Stimulated activated CD4-positive, alpha-beta T cell treated with anti-CD3 and anti-CD28 coated beads, TNF-alpha, amount 100 ng/mL, for 24 hours (primary cell): ENCODE results near the gene NUDT15.
"Not testable (repeated sequence)": the region's sequence is repeated elsewhere in the genome, so short reads cannot be mapped to it uniquely, and the experiment has no call there.

Experiments used
- DNase-seq, 3 experiments: peaks; one replicate each; pipeline ENCODE4 v3.0.0-alpha.2; 2020; ENCODE audit warnings: low read depth in 3 of 3

Gene NUDT15

DNA sequence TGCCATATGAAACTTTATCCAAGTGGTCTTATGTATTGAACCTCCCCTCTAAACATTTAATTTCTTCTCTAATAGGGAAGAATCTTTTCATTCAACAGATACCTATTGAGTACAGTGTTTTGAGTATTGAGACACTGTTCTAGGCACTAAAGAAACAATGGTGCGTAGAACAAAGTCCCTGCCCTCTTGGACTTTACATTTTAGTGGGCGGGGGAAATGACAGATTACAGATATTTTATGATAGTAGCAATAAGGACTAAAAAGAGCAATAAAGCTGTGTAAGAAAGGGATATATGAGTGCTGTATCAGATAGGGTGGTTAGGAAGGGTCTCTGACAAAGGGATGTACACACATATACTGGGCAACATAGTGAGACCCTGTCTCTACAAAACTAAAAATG lies 5.4 kb downstream of the NUDT15 start:
- no peak for DNase-seq

DNA sequence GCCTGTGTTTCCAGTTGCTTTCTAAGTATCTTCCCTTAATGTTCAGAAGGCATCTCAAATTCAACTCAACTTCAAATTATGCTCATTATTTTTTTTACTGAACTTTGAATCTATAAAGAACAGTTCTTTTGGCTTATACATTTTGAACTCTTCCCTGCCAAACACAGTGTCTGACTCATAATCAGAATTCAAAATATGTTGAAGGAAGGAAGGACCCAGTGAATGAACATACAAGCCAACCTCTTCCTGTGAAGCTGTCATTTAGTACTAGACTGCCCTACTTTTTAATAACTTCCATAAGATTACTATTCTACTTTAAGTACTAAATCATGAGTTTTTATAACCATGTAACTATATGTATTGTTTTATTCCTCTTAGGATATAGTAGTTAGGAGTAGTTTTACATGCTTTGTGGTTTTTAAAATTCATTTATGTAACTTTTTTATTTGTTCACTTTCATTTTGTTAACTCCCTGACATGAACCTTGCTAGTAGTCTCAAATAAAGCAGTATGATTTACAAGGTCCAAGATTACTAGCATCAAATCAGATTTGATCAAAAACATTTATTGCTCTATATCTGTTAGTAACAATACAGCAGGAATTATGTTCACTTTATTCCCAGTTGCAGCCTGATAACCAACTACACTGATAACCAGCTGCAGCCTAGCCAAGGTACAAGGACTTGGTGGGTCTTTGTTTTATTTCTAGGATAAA lies 6.4 kb downstream of the NUDT15 start:
- DNase-seq, result no peak

DNA sequence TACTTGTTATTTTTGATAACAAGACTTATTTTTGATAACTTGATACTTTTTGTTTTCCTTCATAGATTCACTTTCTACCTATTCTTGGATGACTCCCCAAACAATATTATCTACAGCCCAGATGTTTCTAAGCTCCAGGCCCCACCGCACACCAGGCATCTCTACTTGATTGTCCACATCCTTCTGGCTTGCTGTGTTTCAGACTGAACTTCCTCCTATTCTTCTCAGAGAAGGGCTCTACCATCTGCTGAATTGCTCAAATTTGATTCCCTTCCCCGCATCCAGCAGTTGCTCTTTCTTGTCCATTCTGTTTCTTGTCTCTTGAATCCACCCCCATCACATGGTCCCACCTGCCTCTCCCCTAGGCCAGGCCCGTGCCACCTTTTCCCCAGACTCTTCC lies 13.0 kb downstream of the NUDT15 start:
- DNase-seq, result no peak

DNA sequence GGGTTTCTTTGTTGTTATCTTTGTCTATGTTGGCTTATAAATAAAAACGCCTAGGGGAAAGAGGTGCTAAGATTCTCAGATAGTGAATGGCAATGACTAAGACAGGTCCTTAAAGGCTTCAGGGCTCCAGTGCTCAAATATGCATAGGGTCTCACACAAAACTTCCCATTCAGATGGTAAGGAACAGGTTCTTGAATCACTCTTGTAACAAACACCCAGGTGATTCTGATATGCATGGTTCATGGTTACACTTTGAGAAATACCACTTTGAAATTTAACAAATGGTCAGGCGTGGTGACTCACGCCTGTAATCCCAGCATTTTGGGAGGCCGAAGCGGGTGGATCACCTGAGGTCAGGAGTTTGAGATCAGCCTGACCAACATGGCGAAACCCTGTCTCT lies 17.1 kb downstream of the NUDT15 start:
- DNase-seq, result no peak

DNA sequence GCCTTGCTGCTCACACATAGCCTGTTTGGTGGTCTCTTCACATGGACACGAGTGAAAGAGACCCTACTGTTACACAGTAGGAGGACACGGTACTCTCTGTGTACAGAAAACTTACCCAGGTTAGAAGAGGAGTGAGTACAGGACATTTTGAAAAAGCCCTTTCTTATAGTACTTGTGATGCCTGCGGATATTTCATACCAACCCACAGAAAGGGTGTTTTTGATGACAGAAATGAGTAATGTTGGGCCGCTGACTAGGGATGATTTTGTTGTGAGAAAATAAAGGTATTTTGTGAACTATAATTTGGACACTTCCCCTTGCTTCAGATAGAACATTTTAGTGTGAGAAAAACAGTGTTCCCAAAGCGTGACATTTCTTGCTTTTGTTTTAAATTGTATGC lies 18.2 kb downstream of the NUDT15 start:
- no peak for DNase-seq

DNA sequence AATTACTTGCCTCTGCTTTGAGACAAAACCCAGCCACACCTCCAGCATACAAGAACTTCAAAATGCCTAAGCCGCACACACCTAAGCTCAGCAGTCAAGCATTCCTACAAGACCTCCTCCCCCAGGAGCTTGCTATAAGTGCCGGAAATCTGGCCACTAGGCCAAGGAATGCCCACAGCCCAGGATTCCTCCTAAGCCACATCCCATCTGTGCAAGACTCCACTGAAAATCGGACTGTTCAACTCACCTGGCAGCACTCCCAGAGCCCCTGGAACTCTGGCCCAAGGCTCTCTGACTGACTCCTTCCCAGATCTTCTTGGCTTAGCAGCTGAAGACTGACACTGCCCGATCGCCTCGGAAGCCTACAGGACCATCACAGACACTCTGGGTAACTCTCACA lies 21.0 kb downstream of the NUDT15 start:
- not testable (repeated sequence) for DNase-seq

DNA sequence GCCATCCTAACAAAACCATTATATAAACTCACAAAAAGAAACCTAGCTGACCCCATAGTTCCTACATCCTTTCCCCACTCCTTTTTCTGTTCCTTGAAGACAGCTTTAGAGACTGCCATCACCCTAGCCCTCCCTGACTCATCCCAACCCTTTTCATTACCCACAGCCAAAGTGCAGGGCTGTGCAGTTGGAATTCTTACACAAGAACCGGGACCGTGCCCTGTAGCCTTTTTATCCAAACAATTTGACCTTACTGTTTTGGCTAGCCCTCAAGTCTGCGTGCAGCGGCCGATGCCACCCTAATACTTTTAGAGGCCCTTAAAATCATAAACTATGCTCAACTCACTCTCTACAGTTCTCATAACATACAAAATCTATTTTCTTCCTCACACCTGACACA lies 22.4 kb downstream of the NUDT15 start:
- DNase-seq, result not testable (repeated sequence)

DNA sequence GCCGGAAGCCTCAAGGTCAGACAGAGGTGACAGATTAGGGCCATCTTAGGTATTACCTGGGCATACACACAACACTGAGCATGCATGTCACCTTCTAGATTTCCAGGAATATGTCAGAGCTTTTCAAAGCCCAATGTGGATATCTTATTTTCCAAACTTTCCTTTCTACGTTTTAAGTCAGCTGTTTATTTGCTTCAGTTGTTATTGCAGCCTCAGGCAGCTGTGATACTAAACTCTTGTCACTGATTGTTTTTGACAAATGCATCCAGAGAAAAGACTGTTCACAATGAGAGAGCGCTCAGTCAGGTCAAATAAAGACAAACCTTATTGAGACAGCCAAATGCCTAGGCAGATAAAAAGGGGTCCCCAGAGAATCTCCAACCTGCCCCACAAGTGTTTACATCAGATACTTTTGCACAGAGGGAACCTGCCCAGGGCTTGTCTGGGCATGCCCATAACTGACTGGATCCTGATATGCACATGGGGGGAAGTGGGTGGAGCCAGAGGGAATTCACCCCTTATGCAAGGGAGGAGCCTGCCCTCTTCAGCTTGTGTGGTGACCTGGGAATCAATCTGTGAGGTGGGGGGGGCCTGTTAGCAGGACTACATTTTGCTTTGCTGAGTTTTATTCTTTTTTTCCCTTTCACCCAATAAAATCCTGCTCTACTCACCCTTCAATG lies 28.9 kb downstream of the NUDT15 start:
- DNase-seq, result peak in 1 of 3 experiments; percentile 9

DNA sequence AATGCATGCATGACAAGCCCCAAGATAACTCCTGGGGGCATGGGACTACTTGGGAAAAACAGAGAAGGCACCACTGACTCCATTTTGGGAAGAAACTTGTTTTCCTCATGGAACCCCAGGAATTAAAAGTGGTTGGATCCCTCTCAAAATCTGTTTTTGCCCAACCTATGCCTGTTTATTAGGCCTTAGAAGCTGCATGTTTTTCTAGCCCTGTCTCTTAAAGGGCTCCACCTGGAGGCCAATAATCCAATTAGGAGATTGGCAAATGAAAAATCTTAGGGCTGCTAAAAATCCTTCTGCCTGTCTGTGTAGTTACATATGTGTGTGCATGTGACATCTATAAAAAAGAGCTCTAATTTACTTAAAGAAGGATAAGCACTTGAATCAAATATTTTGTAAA lies 30.5 kb downstream of the NUDT15 start:
- DNase-seq, result no peak

DNA sequence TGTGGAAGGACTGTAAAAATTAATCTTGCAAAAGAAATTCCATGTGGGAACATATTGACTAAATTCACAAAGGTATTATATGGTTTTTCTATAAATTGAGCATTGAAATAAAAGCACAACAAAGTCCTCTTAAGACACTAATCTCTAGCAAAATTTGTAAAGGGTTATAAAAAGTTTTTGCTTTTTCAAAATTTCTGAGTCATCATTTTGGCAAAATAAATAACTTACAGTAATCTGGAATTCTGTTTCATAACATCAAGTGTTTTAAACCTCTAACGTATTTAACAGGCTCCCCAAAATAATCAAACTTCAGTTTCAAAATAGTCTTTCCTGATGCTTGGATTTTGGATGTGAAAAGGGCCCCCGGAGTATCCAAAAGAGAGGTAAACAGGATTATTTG lies 31.4 kb downstream of the NUDT15 start:
- DNase-seq, result no peak

DNA sequence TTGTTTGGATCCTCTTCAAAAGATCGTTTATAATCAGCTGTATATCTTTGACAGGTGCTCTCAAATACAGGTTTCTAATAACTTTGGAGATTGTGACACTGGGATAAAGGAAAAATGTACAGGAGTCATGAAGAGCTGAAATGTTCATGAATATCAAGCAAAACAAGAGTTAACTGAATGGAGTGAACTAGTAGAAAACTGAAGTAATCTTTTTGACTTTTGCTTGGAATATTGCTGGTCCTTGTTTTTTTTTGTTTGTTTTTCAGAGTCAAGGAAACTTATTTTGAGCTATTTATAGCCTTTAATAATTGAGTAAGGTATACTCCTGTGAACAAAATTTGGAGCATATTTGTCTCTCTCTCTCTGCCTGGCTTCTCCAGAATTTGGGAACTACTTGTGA lies 32.0 kb downstream of the NUDT15 start:
- no peak for DNase-seq

DNA sequence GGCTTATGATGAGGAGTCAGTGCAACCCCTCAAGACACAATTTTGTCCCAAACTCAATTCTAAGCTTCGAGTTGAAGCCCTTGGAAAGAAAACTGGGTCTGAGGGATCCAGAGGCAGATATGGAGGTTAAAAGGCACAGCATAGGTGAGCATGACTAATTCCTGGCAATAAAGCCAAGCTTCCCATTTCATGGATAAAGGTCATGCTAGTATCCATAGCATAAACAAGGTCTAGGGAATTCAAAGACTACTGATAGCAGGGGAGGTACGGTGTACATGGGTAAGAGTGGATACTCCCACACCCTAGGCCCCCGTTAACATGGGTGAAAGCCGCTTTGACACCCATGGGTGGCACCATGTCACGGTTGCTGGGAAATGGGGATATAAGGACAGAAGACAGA lies 33.4 kb downstream of the NUDT15 start:
- DNase-seq, result no peak

DNA sequence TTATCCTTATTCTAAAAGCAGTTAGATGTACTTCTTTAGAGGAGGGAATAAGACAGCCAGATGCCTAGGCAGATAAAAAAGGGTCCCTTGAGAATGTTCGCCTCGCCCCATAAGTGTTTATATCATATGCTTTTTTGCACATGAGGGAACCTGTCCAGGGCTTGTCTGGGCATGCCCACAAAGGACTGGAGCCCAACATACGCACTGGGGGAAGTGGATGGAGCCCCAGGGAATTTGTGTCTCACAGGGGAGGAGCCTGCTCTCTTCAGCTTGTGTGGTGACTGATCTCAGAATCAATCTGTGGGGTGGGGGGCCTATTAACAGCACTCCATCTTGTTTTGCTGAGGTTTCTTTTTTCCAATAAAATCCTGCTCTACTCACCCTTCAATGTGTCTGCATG lies 34.8 kb downstream of the NUDT15 start:
- no peak for DNase-seq

DNA sequence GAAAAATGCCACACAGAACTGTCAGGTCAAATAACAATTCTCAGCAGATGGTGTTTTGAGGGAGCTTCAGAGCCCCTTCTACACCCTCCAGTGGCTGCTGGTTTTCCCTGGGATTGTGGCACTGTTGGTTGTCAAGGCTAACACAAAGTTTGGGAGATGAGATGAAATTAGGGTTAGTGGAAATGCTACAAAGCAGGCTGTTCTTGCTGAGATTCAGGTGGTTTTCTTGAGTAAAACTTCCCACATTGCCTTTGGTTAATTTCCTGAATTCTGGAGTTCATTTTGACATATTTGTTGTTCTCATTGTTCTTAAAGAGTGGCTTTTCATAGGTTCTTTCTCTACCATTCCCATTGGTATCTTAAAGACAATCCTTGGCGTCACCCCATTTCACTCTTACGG lies 35.3 kb downstream of the NUDT15 start:
- DNase-seq, result no peak

DNA sequence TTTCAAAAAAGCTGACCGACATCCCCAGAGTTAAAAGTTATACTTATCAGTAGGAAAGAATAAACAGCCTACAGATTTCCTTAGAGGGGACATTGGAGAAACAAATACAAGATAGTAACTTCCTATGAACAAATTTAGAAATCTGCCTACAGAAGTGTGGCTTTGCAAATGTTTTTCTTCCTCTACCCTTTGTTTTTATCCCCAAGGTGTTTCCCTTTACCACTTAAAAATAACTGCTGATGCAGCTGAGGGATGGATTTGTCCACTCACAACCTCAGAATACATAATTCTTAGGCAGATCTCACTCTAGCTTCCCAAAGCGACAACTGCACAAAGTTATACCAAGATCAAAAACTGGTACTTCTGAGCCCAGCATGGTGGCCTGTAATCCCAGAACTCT lies 36.5 kb downstream of the NUDT15 start:
- no peak for DNase-seq

DNA sequence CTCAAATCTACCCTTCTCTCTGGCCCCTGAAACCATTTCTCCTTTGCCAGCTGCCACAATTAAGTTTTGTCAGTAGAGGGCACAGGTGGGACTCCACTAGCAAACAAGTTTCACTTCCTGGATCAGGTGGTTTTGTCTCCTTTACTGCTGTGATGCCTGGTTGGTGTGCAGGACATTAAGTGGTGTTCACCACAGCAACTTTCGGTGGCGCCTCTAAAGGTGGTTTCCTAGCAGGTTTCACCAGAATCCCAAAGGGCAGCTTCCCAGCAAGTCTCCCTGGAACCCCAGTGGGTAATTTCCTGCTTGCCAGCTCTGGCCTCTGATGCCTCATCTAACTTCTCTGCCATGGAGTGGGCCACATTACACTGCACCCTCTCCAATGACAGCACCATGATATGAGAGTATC lies 40.7 kb downstream of the NUDT15 start:
- DNase-seq, result no peak

DNA sequence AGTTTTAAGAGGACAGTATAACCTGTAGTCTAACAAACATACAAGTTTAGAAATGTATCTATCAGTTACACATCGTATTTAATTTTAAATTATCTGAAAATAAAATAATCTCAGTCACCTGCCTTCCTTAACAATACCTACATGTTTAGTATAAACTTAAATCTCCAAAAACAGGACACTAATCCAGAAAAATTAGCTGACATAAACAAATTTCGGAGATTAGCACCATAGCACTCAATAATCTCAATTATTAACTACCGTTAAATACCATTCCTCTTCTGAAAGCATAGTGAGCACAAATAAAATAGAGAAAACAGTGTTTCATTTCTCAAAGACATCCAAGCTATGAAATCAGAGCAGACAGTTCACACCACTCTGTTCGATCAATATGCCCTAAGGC lies 44.2 kb downstream of the NUDT15 start:
- no peak for DNase-seq

DNA sequence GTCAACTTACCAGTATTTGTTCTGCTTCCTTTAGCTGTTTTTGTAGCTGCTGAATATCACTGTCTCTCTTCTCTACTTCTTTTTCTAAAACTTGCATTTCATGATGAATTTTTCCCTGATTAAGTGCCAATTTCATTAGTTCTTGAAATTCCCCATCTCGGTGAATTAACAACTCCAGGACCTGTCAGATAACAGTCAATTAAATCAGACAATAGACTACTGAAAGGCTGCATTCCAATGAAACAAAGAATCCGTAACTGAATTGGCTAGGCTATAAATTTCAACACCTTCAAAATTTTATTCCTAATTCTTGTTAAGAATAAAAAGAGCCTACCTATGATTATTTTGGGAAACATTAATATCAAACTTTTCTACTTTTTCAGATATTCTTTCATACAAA lies 48.7 kb downstream of the NUDT15 start:
- DNase-seq, result no peak

DNA sequence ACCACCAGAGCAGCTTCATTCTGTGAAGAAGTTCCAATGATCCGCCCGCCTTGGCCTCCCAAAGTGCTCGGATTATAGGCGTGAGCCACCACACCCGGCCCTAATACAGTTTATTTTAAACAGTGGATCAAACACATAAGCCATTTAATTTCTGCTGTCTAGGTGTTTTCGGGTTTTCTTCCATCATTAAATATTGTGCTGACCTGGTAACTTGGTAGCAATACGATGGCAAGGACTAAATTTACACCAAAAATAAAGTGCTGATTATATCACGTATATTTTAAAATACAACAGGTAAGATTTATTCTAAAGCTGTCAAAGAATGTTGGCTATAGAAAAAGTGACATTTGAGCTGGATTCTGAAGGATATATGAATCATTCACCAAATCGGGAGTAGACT lies 56.1 kb downstream of the NUDT15 start:
- DNase-seq, result no peak

DNA sequence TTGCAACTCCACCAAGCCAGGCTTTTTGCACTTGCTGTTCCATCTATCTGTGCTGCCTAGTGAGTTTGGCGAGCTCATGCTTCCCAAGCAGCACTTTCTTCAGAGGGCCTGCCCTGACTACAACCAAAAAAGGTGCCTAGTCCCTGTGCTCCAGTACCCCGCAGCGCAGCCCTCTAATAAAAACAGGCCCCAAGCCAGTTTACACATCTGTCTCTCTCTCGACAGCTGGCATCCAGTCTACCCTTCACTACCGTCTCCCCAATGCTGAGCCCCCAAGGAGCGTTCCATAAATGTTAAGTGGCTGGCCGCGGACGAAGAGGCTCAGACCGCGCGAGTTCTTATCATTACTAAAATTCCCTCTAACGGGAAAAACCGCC lies 56.9 kb downstream of the NUDT15 start:
- no peak for DNase-seq

DNA sequence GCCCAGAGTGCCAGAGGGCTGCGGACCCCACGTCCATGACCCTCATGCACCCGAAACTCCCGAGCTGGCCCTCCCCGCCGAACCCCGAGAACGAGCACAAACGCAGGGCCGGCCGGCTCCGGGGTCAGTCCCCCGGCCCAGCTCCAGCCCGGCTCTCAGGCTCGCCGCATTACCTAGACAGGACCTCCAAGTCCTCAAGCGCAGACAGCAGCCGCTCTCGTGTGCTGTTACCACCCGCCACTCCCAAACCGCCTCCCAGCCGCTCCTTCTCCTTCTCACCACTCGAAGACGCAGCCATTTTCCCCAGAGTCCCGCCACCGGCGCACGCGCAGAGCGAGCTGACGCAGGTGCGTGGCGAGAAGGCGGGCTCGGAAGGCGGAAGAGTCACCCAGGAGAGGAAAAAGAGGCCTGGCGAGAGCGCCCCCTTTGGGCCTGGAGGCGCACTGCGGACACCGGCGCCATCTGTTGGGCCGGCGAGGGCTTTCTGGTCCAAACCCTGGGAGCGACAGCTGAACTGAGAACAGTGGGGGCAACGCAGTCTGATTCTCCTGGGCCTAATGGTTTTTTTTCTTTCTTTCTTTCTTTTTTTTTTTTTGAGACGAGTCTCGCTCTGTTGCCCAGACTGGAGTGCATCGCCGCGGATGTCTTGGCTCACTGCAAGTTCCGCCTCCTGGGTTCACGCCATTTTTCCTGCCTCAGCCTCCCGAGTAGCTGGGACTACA lies 57.4 kb downstream of the NUDT15 start, which contains the start of gene MED4:
Gene MED4, minus strand, starts transcription at position 324 of the 722 bp plus-strand sequence. Its CDS starts 26 bp downstream, at position 298.
- peak; percentile 96 for DNase-seq

DNA sequence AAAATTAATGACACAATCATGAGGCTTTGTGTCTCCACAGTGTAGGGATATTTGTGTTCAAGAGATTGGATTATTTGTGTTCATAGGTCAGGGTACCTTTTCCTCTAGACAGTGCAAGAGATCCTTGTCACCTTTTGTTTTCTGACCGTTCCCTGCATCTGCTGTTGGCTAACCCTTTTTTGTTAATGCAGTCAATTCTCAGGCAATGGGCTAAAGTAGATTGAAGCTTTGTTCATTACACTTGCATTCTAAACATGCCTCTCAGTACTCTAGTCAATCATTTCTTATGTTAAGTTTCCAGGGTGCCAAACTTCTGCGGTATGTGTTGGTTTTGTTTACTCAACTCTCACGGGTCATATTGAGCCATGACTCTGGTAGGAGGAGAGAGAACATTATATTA lies 59.1 kb downstream of the NUDT15 start:
- DNase-seq, result no peak
